Adrenal gland (tissue), 12 donors: ENCODE measurements around the gene GSE1. TPM values are rescaled to one million over a fixed set of nuclear protein-coding genes. Genes with fewer than 3 reads are reported as not detected.

Source experiments
- DNase-seq, 7 donors: peaks; one replicate each; pipeline ENCODE4 v3.0.0-alpha.2; 2019 to 2020
- H3K27ac ChIP-seq, 5 donors: fragments of 200-600 bp; sonication (generic) in 4 of 5; 1 replicate in 3 of 5; 2 replicates in 2 of 5; pipeline versions ENCODE4 v1.5.1 to v1.8.0; 2016 to 2020; ENCODE audit warnings: mild to moderate bottlenecking in 1 of 5
- H3K27me3 ChIP-seq: fragments of 200-600 bp; 2 replicates; pipeline ENCODE4 v1.8.0; 2021
- H3K36me3 ChIP-seq, 2 donors: fragments of 200-600 bp; replicated peaks in 1 of 2; 1 replicate in 1 of 2; 2 replicates in 1 of 2; pipeline versions ENCODE4 v1.5.1 to v1.8.0; 2018 to 2022
- H3K4me1 ChIP-seq, 2 donors: fragments of 200-600 bp; replicated peaks in 1 of 2; 1 replicate in 1 of 2; 2 replicates in 1 of 2; pipeline versions ENCODE4 v1.5.1 to v1.8.0; 2018 to 2021
- H3K4me3 ChIP-seq, 4 donors: fragments of 200-600 bp; sonication (generic) in 3 of 4; one replicate each; pipeline ENCODE4 v1.5.1; 2016 to 2018
- H3K9me3 ChIP-seq, 3 donors: fragments of 200-600 bp; sonication (generic) in 1 of 3; replicated peaks in 1 of 3; 1 replicate in 2 of 3; 2 replicates in 1 of 3; pipeline versions ENCODE4 v1.5.1 to v1.8.0; 2016 to 2021
- CTCF ChIP-seq, 6 experiments: fragments of 450-650 bp in 4 of 6; fragments of 200-600 bp in 2 of 6; sonication (generic) in 1 of 6; IDR thresholded peaks; 1 replicate in 5 of 6; 2 replicates in 1 of 6; pipeline versions ENCODE4 v1.5.1 to v1.8.0; 2016 to 2021; ENCODE audit warnings: antibody characterized with exemption in 6 of 6, mild to moderate bottlenecking in 2 of 6, moderate library complexity in 1 of 6
- POLR2A ChIP-seq, 2 donors: fragments of 450-650 bp; IDR thresholded peaks; one replicate each; pipeline ENCODE4 v1.6.1; 2017; ENCODE audit warnings: antibody characterized with exemption in 2 of 2, mild to moderate bottlenecking in 2 of 2, moderate library complexity in 1 of 2
- WGBS, 4 donors: extraction: QIAGEN DNeasy Blood & Tissue Kit in 2 of 4; methylation state at CpG; one replicate each; pipeline versions ENCODE4 v1.1.5 to v1.1.7; 2013 to 2017; 5-methylcytosine and 5-hydroxymethylcytosine counted together
- intact Hi-C, 2 donors: fragments of 100-400 bp; cut with DNase I; formaldehyde crosslinking; loops; one replicate each; pipeline versions ENCODE4 v1.14.1 to v1.15.0; 2022 to 2023
- polyA plus RNA-seq, 3 donors: library from polyadenylated mRNA; stranded (reverse); fragments of 200-250 nt in 2 of 3; fragments of 350-450 nt in 1 of 3; fragmentation: Illumina TruSeq in 1 of 3; extraction: RNeasy Lipid Tissue Mini Kit (QIAGEN cat#74804) in 1 of 3; gene quantifications; one replicate each; pipeline ENCODE4 v1.2.3, GENCODE V29; 2013 to 2014
- total RNA-seq, 9 donors: library from RNA; depleted of rRNA in 4 of 9; stranded (reverse); fragments of >200 nt in 4 of 9; fragments of 120-200 nt in 1 of 9; fragmentation: NEBNext Ultra II Directional in 1 of 9; extraction: Animal tissue kit (Norgen Biotek cat#: 25700) in 1 of 9; gene quantifications; one replicate each; pipeline versions ENCODE4 v1.1.0 to v1.2.4, GENCODE V29; 2013 to 2023
- donor health status: healthy with polysubstance abuse.
- donor health status: Bipolar disorder and iron deficiency.
- donor health status: DM: yes; HTN: yes; CAD: no.
- donor health status: DM: no; HTN: no; CAD: no.
- donor health status: DM: no; HTN: no; CAD: no.
- donor health status: DM: yes; HTN: yes; CAD: no.

Gene GSE1
- total and polyA plus RNA-seq, 12 donors: 7.8 to 99.9 (median 64.8) TPM

GRCh38 chr16:85678821-85679220 is 65.7 kb downstream of the GSE1 start:
- H3K4me3 ChIP-seq: no peak overlapping the region
- DNase-seq: no peak
- TF ChIP-seq CTCF (IDR thresholded peaks at IDR 0.05): no peak
- TF ChIP-seq POLR2A (IDR thresholded peaks at IDR 0.05): no peak
- no peak overlapping the region for H3K27ac ChIP-seq
- no peaks in the 10 kb centered on the region for H3K27me3 ChIP-seq
- H3K9me3 ChIP-seq: no peaks in the 10 kb centered on the region
- intact Hi-C loops: no loop called here
- peaks cover 0 to 18% of the 10 kb centered on the region in 2 donors for H3K36me3 ChIP-seq
- WGBS, 4 donors: 88 to 94% (median 90%) methylated on average over 5 of the region's 5 CpGs
- H3K4me1 ChIP-seq: peaks cover 10 to 18% of the 10 kb centered on the region in 2 donors

- Histone ChIP-seq H3K9me3 (no peaks in the 10 kb centered on the region), H3K4me1 (peaks cover 0 to 8% of the 10 kb centered on the region in 2 donors), H3K27me3 (no peaks in the 10 kb centered on the region), H3K36me3 (peaks cover 0 to 18% of the 10 kb centered on the region in 2 donors), H3K4me3 (no peak overlapping the region), H3K27ac (no peak overlapping the region)
- 89 to 96% (median 90%) methylated on average over 6 of the region's 6 CpGs for WGBS, 4 donors
- DNase-seq: no peak
- intact Hi-C loops: no loop called here
- TF ChIP-seq CTCF (IDR thresholded peaks at IDR 0.05) (no peak), POLR2A (IDR thresholded peaks at IDR 0.05) (no peak)
Observed at GRCh38 chr16:85679870-85680269, 66.7 kb downstream of the GSE1 start.

GRCh38 chr16:85680352-85680944 is 67.3 kb downstream of the GSE1 start:
- H3K9me3 ChIP-seq: no peaks in the 10 kb centered on the region
- intact Hi-C loops: no loop called here
- H3K27ac ChIP-seq: no peak overlapping the region
- DNase-seq: no peak
- H3K36me3 ChIP-seq: peaks cover 0 to 13% of the 10 kb centered on the region in 2 donors
- no peak for TF ChIP-seq CTCF (IDR thresholded peaks at IDR 0.05)
- TF ChIP-seq POLR2A (IDR thresholded peaks at IDR 0.05): no peak
- H3K27me3 ChIP-seq: no peaks in the 10 kb centered on the region
- peaks cover 0 to 2% of the 10 kb centered on the region in 2 donors for H3K4me1 ChIP-seq
- H3K4me3 ChIP-seq: no peak overlapping the region
- WGBS, 4 donors: 89 to 94% (median 92%) methylated on average over 5 to 6 of the region's 6 CpGs

- no peaks in the 10 kb centered on the region for H3K9me3 ChIP-seq
- TF ChIP-seq CTCF (IDR thresholded peaks at IDR 0.05): no peak
- TF ChIP-seq POLR2A (IDR thresholded peaks at IDR 0.05): no peak
- no peaks in the 10 kb centered on the region for H3K4me1 ChIP-seq
- no peak for DNase-seq
- intact Hi-C loops: no loop called here
- H3K4me3 ChIP-seq: no peak overlapping the region
- H3K27me3 ChIP-seq: no peaks in the 10 kb centered on the region
- H3K27ac ChIP-seq: no peak overlapping the region
- 90 to 97% (median 95%) methylated on average over 8 of the region's 8 CpGs for WGBS, 4 donors
- peaks cover 0 to 8% of the 10 kb centered on the region in 2 donors for H3K36me3 ChIP-seq
Observed at GRCh38 chr16:85681255-85681654, 68.1 kb downstream of the GSE1 start.
